ENCODE data around the gene ADPGK. TPM values are rescaled to one million over a fixed set of nuclear protein-coding genes. Genes with fewer than 3 reads are reported as not detected.
A peak's percentile ranks its signal among the peaks of the same experiment; 100 is the strongest.
"Not testable (repeated sequence)": the region's sequence is repeated elsewhere in the genome, so short reads cannot be mapped to it uniquely, and the experiment has no call there.

The ADPGK gene
- total RNA-seq, 1 donor: 57.9 TPM

DNA sequence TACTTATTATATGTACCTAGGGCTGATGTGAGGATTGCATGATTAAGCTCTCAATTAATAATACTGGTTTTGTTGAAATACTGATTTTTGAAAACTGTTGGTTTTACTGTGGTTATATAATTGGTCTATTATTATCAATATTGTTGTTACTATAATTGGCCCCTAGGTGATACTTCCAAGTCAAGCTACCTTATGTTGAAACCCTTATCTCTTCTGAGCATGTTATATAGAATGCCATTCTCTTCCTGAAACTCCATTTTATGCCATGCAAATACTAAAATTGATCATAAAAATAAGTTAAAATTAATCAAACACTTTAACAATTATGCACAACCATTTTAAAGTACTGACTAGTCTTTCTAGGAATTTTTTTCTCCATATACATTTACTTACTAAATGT lies 51.5 kb downstream of the ADPGK start:
- Histone ChIP-seq H2AFZ (ENCODE audit: low read length) (no peak overlapping the region), H3K27ac (ENCODE audit: low read depth, low read length) (no peak overlapping the region), H3K79me2 (ENCODE audit: insufficient read depth, low read length) (no peaks in the 10 kb centered on the region), H3K36me3 (ENCODE audit: insufficient read depth, low read length) (peaks cover 24% of the 10 kb centered on the region), H3K4me3 (ENCODE audit: insufficient read depth, low read length) (no peak overlapping the region), H3K27me3 (ENCODE audit: insufficient read depth, low read length) (no peaks in the 10 kb centered on the region), H3K4me1 (ENCODE audit: insufficient read depth, low read length) (no peaks in the 10 kb centered on the region), H3K9me3 (ENCODE audit: low read depth, low read length) (no peaks in the 10 kb centered on the region), H3K4me2 (ENCODE audit: insufficient read depth, low read length) (no peak overlapping the region), H4K20me1 (ENCODE audit: insufficient read depth, low read length) (no peaks in the 10 kb centered on the region)
- TF ChIP-seq, protein P1, sequence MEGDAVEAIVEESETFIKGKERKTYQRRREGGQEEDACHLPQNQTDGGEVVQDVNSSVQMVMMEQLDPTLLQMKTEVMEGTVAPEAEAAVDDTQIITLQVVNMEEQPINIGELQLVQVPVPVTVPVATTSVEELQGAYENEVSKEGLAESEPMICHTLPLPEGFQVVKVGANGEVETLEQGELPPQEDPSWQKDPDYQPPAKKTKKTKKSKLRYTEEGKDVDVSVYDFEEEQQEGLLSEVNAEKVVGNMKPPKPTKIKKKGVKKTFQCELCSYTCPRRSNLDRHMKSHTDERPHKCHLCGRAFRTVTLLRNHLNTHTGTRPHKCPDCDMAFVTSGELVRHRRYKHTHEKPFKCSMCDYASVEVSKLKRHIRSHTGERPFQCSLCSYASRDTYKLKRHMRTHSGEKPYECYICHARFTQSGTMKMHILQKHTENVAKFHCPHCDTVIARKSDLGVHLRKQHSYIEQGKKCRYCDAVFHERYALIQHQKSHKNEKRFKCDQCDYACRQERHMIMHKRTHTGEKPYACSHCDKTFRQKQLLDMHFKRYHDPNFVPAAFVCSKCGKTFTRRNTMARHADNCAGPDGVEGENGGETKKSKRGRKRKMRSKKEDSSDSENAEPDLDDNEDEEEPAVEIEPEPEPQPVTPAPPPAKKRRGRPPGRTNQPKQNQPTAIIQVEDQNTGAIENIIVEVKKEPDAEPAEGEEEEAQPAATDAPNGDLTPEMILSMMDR (IDR thresholded peaks at IDR 0.05; ENCODE audit: extremely low read depth, low read depth, low read length): no peak
- no peak for DNase-seq (ENCODE audit: insufficient read length, low spot score, missing footprints)

DNA sequence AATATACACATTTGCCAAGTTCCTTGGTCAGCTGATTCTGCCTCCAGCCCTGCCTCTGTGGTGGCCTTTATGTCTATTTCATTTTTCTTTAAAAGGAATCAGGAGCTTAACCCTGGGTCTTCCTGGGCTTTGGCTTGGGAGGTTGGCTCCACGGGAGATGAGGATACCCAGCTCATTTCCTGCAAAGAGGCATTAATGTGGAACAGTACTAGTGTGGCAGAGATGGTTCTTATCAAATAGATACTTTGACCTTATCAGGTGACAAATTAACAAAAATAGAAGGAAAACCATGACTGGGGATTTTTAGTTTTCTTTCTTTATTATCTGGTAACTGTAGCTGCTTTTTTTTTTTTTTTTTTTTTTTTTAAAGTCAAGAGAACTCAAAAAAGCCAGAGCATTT lies 54.7 kb downstream of the ADPGK start:
- no peaks in the 10 kb centered on the region for H3K9me3 ChIP-seq (ENCODE audit: low read depth, low read length)
- no peak overlapping the region for H3K4me3 ChIP-seq (ENCODE audit: insufficient read depth, low read length)
- H3K27me3 ChIP-seq (ENCODE audit: insufficient read depth, low read length): no peaks in the 10 kb centered on the region
- H3K27ac ChIP-seq (ENCODE audit: low read depth, low read length): no peak overlapping the region
- H2AFZ ChIP-seq (ENCODE audit: low read length): no peak overlapping the region
- DNase-seq (ENCODE audit: insufficient read length, low spot score, missing footprints): peak; percentile 46
- peaks cover 6% of the 10 kb centered on the region for H3K36me3 ChIP-seq (ENCODE audit: insufficient read depth, low read length)
- no peaks in the 10 kb centered on the region for H3K4me1 ChIP-seq (ENCODE audit: insufficient read depth, low read length)
- TF ChIP-seq, protein P1 (IDR thresholded peaks at IDR 0.05; ENCODE audit: extremely low read depth, low read depth, low read length): no peak
- H3K4me2 ChIP-seq (ENCODE audit: insufficient read depth, low read length): no peak overlapping the region
- no peaks in the 10 kb centered on the region for H4K20me1 ChIP-seq (ENCODE audit: insufficient read depth, low read length)
- H3K79me2 ChIP-seq (ENCODE audit: insufficient read depth, low read length): no peaks in the 10 kb centered on the region

DNA sequence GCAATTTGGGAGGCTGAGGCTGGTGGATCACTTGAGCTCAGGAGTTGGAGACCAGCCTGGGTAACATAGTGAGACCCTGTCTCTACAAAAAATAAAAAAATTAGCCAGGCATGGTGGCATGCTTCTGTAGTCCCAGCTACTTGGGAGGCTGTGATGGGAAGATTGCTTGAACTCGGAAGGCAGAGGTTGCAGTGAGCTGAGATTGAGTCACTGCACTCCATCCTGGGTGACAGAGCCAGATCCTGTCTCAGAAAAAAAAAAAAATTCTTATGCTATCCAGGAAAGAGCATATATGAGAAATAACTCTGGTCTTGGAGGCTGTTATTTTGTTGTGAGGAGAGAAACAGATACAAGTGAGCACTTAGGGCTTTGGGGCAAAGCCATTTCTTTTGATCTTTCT lies 55.3 kb downstream of the ADPGK start:
- not testable (repeated sequence) for H3K27me3 ChIP-seq (ENCODE audit: insufficient read depth, low read length); DNase-seq (ENCODE audit: insufficient read length, low spot score, missing footprints); H3K27ac ChIP-seq (ENCODE audit: low read depth, low read length); H3K4me1 ChIP-seq (ENCODE audit: insufficient read depth, low read length); H3K79me2 ChIP-seq (ENCODE audit: insufficient read depth, low read length); H3K4me2 ChIP-seq (ENCODE audit: insufficient read depth, low read length); H3K4me3 ChIP-seq (ENCODE audit: insufficient read depth, low read length); H3K36me3 ChIP-seq (ENCODE audit: insufficient read depth, low read length); H2AFZ ChIP-seq (ENCODE audit: low read length); H4K20me1 ChIP-seq (ENCODE audit: insufficient read depth, low read length); H3K9me3 ChIP-seq (ENCODE audit: low read depth, low read length)

DNA sequence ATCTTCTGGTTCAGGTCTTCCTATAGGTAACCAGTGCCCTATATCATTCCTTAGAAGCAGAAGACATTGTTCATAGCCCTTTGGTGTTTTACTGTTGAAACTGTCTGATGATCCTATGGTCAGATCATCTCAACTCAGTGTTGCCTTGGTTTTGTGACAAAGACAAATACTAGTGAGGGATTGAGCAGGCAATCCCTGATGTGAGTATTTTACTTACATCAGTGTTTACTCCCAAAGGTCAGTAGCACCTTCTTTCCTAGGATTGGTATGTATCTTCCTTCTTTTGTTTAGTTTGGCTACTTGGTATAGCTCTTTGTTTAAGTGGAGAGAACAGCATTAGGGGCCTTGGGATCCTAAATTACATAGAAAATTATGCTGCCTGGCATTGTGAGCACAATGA lies 56.4 kb downstream of the ADPGK start:
- H3K9me3 ChIP-seq (ENCODE audit: low read depth, low read length): no peaks in the 10 kb centered on the region
- peaks cover 2% of the 10 kb centered on the region for H4K20me1 ChIP-seq (ENCODE audit: insufficient read depth, low read length)
- no peak for DNase-seq (ENCODE audit: insufficient read length, low spot score, missing footprints)
- H3K4me2 ChIP-seq (ENCODE audit: insufficient read depth, low read length): no peak overlapping the region
- no peaks in the 10 kb centered on the region for H3K79me2 ChIP-seq (ENCODE audit: insufficient read depth, low read length)
- TF ChIP-seq, protein P1 (IDR thresholded peaks at IDR 0.05; ENCODE audit: extremely low read depth, low read depth, low read length): no peak
- no peaks in the 10 kb centered on the region for H3K27me3 ChIP-seq (ENCODE audit: insufficient read depth, low read length)
- peaks cover 3% of the 10 kb centered on the region for H3K36me3 ChIP-seq (ENCODE audit: insufficient read depth, low read length)
- no peak overlapping the region for H3K4me3 ChIP-seq (ENCODE audit: insufficient read depth, low read length)
- no peak overlapping the region for H2AFZ ChIP-seq (ENCODE audit: low read length)
- H3K4me1 ChIP-seq (ENCODE audit: insufficient read depth, low read length): no peaks in the 10 kb centered on the region
- no peak overlapping the region for H3K27ac ChIP-seq (ENCODE audit: low read depth, low read length)

DNA sequence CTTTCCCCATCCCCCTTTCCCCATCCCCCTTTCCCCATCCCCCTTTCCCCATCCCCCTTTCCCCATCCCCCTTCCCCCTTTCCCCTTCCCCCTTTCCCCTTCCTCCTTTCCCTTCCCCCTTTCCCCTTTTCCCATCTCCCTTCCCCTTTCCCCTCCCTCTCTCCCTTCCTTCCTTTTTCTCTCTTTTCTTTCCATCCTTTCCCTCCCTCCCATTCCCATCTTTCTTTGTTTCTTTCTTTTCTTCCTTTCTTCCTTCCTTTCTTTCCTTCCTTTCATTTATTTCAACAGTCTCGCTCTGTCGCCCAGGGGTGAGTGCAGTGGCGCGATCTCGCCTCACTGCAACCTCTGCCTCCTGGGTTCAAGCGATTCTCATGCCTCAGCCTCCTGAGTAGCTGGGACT lies 57.7 kb downstream of the ADPGK start:
- H3K4me3 ChIP-seq (ENCODE audit: insufficient read depth, low read length); H4K20me1 ChIP-seq (ENCODE audit: insufficient read depth, low read length); H3K36me3 ChIP-seq (ENCODE audit: insufficient read depth, low read length); H3K4me2 ChIP-seq (ENCODE audit: insufficient read depth, low read length); H3K27me3 ChIP-seq (ENCODE audit: insufficient read depth, low read length); H2AFZ ChIP-seq (ENCODE audit: low read length); H3K79me2 ChIP-seq (ENCODE audit: insufficient read depth, low read length); DNase-seq (ENCODE audit: insufficient read length, low spot score, missing footprints); H3K27ac ChIP-seq (ENCODE audit: low read depth, low read length); H3K9me3 ChIP-seq (ENCODE audit: low read depth, low read length); H3K4me1 ChIP-seq (ENCODE audit: insufficient read depth, low read length): not testable (repeated sequence)
